Left renal cortex interstitium (tissue), 4 donors: Measurements from ENCODE around the gene MBNL3. TPM values are rescaled to one million over a fixed set of nuclear protein-coding genes. Genes with fewer than 3 reads are reported as not detected.
A peak's percentile ranks its signal among the peaks of the same experiment; 100 is the strongest.
"Not testable (repeated sequence)": the region's sequence is repeated elsewhere in the genome, so short reads cannot be mapped to it uniquely, and the experiment has no call there.

Experiments used
- DNase-seq, 4 donors: peaks; one replicate each; pipeline ENCODE4 v3.0.0-alpha.2; 2013; ENCODE audit warnings: low read depth in 4 of 4, low spot score in 2 of 4, missing footprints in 1 of 4
- polyA plus RNA-seq, 4 donors: library from polyadenylated mRNA; unstranded; fragments of 120-200 nt; gene quantifications; one replicate each; pipeline ENCODE4 v1.2.1, GENCODE V29; 2013; ENCODE audit not compliant: insufficient read length in 4 of 4

MBNL3 gene
- polyA plus RNA-seq, 4 donors, result 31.1 to 34.9 (median 33.0) TPM

DNA sequence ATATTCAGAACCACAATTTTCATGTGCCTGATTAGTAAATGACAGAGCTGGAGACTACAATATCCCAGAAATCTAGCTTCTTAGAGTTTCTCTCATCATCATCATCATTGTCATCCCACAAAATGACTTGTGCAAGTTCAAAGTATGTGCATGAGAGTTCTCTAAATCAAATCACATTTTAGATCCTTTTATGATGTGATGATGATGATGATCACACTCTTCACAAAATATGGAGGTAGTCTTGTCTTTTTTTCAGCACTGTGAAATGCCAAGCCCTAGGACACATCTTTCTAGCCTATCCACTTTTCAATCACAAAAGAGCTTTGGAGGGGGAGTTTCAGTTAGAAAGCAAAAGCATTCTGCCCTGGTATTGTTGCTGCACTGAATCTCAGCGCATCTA is 7.4 kb downstream of the MBNL3 start:
- DNase-seq, result no peak

- peak in 2 of 4 donors; percentile 68 to 74 for DNase-seq
Measured at GRCh38 chrX:132480581-132481203, 8.1 kb downstream of the MBNL3 start.

- DNase-seq, result no peak
Measured at GRCh38 chrX:132474544-132475248, 14.1 kb downstream of the MBNL3 start.

- DNase-seq, result no peak
Measured at GRCh38 chrX:132472397-132472796, 16.4 kb downstream of the MBNL3 start.

GRCh38 chrX:132470831-132471230 is 18.0 kb downstream of the MBNL3 start:
- no peak for DNase-seq

- DNase-seq, result no peak
Measured at GRCh38 chrX:132470179-132470578, 18.7 kb downstream of the MBNL3 start.

DNA sequence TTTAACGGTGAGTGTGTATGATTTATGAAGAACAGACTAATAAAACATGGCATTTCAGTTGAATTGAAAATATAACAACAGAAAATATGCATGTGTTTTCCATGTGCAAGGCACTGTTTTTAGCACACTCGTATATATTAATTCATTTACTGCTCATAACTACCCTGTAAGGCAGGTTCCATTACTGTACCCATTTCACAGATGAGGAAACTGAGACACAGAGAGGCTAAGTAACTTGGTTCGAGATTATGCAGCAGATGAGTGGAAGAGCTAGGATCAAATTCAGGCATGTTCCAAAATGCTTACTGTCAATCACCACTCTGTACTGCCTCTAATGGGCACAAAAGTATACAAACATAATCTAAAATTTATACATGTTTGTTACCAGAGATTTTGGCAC is 20.4 kb downstream of the MBNL3 start:
- no peak for DNase-seq

DNA sequence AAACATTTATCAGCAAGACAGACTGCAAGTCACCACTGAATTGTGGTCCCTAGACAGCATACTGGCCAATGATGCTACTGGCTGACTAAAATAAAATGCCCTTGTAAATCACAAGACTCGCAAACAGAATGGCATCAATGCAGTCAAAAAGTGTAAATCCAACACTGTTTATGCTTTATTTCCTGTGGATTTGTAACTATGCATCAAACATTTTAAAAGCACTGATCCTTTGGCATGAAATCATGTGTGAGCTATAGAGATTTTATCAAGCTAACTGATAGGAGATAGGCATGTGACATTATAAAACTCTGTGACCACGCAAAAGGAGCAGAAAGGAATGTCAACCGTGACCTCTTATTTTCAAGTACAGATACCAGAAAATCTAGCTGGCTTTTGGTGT is 20.8 kb downstream of the MBNL3 start:
- DNase-seq, result no peak

DNA sequence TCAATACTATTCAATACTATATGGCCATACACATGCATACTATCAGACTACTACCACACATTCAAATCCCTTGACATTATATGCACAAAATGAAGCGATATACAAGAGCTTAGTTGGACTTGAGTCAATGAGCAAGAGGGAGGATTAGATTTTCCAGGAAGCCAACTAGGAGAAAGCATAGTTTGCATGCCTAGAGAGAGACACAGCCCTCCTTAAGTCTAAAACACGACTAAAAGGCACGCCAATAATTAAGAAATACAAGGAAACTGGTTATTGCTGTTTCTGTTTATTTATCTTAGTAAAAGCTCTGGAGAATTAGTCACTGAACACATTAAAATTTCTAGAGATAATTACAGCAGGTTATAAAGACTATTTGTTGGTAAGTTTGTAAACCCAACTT is 21.8 kb downstream of the MBNL3 start:
- no peak for DNase-seq

DNA sequence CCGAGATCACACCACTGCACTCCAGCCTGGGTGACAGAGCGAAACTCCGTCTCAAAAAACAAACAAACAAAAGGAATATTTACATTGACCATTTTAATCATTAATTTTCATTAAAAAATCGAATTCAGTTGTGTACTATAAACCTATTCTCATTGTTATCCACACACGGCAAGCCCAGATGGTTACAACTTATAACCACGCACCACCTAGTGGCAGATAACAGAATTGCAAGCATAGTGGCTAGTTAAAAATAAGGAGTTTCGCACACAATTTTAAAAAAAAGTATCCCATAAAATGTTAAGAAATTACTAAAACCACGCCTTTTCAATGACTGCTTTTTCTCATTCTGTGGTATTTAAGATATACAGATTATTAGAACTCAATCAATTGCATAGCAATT is 25.4 kb downstream of the MBNL3 start:
- DNase-seq, result no peak

GRCh38 chrX:132461886-132462285 is 27.0 kb downstream of the MBNL3 start:
- no peak for DNase-seq

- no peak for DNase-seq
Measured at GRCh38 chrX:132452911-132453550, 35.8 kb downstream of the MBNL3 start.

GRCh38 chrX:132445909-132446308 is 42.9 kb downstream of the MBNL3 start:
- not testable (repeated sequence) for DNase-seq

DNA sequence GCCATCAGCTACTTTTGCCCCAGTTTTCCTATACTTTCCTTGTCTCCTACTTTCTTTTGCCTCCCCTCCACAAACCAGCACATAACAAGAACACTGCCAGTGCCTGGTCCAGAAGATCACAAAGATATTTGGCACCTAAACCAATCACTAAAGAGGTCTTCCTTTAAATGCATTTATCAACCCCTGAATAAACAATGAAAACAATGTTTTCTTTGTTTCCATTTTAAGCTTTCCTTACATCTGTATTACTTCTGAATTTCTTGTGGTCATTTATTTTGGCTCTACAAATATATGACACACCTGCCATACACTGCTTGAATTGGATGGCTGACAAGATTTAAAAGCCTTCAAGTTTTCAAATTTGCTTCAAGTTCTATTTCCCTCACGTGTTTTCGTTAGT is 43.9 kb downstream of the MBNL3 start:
- DNase-seq, result no peak

- no peak for DNase-seq
Measured at GRCh38 chrX:132443196-132444135, 45.4 kb downstream of the MBNL3 start.

DNA sequence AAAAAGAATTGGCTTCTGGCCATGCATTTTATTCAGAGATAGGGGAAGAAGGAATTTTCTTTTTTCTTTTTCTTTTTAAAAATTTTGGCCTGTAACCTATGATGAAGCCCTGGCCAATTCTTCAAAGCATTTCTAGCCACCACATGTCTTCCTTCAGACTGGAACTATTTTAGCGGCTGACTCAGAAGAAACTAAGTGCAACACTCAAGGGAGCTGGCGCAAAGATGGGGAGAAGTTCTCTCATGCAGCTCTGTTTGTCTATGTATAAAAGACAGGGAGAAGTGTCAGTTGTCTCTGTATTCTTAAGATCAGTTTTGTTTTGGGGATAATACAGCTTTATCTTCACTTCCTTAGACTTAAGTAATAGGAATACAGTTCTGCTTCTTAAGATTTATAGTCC is 46.1 kb downstream of the MBNL3 start:
- no peak for DNase-seq

DNA sequence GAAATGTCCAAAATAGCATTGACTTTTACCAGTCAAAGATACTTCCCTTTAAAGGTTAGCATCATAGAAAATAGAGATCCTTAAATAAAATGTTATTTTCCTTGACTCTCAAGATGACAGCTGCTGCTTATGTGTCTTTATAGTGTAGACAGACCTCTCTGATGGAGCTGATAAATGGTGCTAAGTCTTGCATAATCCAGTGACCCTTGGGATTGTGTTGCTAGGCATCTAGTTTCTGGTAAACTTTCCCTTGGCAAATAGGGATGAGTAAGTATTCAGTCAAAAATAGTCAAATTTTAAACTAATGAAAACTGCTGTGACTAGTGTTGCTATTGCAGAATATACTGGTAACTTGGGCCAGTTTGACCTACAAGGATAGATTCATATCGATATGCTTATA is 53.6 kb downstream of the MBNL3 start:
- no peak for DNase-seq

- no peak for DNase-seq
Measured at GRCh38 chrX:132433551-132433950, 55.3 kb downstream of the MBNL3 start.

DNA sequence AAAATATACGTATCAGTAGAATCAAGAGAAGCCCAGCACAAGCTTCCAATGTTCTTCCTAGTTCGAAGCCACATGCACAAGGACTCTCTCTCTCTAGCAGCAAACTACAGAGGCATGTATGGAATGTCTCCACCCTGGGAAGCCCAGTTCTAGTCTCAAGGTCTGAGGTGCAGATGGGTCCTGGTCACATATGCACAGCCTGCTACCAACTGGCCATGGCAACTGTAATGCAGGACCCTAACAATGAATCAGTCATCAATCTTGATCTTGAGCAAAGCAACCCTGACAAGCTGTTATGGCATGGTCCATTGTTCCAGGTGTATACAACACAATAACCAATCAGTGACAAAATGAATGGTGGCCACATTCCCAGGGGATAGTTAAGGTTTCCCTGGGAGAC is 55.8 kb downstream of the MBNL3 start:
- DNase-seq, result no peak

DNA sequence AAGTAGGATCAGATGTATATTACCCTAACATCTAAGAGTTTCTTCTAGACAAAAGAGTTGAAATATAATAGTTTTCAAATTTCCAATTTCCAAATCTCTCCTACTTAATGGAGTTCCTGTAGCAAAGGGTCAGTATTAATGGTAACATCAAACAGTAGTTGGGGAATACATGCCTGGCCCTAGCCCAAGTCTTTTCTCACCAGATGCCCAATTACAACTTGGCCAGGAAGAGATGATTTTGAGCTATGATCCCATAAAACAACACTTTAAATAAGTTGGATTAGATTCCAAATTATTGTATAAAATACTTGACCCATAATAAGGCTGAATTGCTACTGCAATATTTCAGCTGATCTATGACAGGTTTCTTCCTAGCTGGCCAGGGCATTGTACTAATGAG is 59.9 kb downstream of the MBNL3 start:
- DNase-seq, result no peak

GRCh38 chrX:132426695-132427281 is 62.0 kb downstream of the MBNL3 start:
- DNase-seq, result no peak
